ENCODE data around the gene SLA2. TPM values are rescaled to one million over a fixed set of nuclear protein-coding genes. Genes with fewer than 3 reads are reported as not detected.

SLA2 gene
- total RNA-seq, 1 experiment from 2014 or later = not detected

DNA sequence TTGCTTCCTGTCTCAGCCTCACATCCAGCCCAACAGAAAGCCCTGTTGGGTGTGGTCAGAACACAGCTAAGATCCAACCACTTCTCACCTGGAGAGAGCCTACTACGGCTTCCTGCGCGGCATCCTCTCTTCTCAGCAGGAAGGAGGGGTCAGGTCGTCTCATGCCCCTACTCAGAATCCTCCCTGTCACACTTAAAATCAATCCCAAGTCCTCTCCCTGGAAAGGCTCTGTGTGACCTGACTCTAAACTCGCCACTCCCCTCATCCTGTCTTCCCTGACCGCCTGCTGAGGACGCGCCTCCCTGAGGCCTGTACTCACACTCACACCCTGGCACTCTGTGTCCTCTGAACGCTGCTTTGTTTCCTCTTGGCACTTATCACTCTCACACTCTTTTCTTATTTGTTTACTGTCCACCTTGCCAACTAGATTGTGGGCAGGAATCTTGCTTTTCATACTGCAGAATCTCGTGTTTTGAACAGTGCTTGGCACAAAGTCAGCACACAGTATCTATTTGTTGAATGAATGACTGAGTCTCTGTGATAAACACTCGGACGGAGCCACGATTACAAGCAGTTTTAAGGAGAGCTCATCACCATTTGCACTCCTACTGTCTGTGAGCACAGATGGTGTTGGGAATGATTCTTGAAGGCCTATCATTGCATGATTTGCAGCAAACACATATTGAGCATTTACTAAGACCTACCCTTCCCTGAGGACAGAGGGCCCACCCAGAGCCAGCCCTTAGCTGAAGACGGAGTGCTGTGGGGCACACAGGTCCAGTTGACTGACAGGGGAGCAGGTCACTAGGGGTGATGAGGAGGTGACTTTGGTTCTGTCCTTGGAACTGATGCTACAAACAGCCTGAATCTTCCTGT lies 21.7 kb downstream of the SLA2 start:
- Histone ChIP-seq H3F3A (ENCODE audit: insufficient read depth, low read depth) (peaks cover 10% of the 10 kb centered on the region; the same call in 1 of the 2 replicates), H3K36me3 (ENCODE audit: low read depth) (no peaks in the 10 kb centered on the region), H3K79me2 (ENCODE audit: low read depth) (no peaks in the 10 kb centered on the region), H3K9me3 (ENCODE audit: insufficient read depth, low read depth) (no peaks in the 10 kb centered on the region), H3K4me1 (replicated peaks; ENCODE audit: insufficient read depth) (no peaks in the 10 kb centered on the region), H3K4me2 (no peak overlapping the region), H2AFZ (no peak overlapping the region), H3K27me3 (ENCODE audit: insufficient read depth, low read depth) (no peaks in the 10 kb centered on the region), H4K20me1 (ENCODE audit: insufficient read depth) (no peaks in the 10 kb centered on the region), H3K9me2 (ENCODE audit: insufficient read depth) (no peaks in the 10 kb centered on the region), H3K27ac (no peak overlapping the region), H3K4me3 (no peak overlapping the region)
- ChIA-PET CTCF (no interaction called here), POLR2A (ENCODE audit: unreplicated experiment) (interaction anchor here (0.5 to 0.7 kb wide), 2 partner anchors 36 to 92 kb away, joined by 3 to 23 read pairs; no protein-coding TSS in a partner anchor)
- TF ChIP-seq, protein P1, sequence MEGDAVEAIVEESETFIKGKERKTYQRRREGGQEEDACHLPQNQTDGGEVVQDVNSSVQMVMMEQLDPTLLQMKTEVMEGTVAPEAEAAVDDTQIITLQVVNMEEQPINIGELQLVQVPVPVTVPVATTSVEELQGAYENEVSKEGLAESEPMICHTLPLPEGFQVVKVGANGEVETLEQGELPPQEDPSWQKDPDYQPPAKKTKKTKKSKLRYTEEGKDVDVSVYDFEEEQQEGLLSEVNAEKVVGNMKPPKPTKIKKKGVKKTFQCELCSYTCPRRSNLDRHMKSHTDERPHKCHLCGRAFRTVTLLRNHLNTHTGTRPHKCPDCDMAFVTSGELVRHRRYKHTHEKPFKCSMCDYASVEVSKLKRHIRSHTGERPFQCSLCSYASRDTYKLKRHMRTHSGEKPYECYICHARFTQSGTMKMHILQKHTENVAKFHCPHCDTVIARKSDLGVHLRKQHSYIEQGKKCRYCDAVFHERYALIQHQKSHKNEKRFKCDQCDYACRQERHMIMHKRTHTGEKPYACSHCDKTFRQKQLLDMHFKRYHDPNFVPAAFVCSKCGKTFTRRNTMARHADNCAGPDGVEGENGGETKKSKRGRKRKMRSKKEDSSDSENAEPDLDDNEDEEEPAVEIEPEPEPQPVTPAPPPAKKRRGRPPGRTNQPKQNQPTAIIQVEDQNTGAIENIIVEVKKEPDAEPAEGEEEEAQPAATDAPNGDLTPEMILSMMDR (conservative IDR thresholded peaks at IDR 0.05) = no peak
- TF ChIP-seq EZH2 (IDR thresholded peaks at IDR 0.05; ENCODE audit: low read depth) = no peak
- DNase-seq = peak in 1 of 2 experiments; percentile 29
- BruUV-seq (replicated peaks) = no TSS peak
- intact Hi-C loops (cut with micrococcal nuclease; ENCODE audit: unreplicated experiment) = no loop called here

DNA sequence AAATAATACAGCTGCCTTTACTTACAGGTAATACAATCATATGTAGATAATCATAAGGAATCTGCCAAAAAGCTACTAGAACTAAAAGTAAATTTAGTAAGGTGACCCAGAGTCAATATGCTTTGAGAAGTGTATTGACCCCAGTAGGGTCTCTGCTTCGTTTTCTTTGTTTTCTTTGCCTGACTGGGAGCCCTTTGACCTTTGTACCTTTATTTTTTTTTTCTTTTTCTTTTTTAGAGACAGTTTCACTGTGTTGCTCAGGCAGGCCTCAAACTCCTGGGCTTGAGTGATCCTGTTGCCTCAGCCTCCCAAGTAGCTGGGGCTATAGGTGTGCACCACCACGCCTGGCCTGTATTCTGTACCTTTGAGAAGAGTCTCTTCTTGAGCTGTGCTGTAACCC lies 22.6 kb downstream of the SLA2 start:
- TF ChIP-seq, protein P1 (conservative IDR thresholded peaks at IDR 0.05) = no peak
- TF ChIP-seq EZH2 (IDR thresholded peaks at IDR 0.05; ENCODE audit: low read depth) = no peak
- no peak overlapping the region for H3K4me2 ChIP-seq
- H3K27me3 ChIP-seq (ENCODE audit: insufficient read depth, low read depth) = no peaks in the 10 kb centered on the region
- no peaks in the 10 kb centered on the region for H3K36me3 ChIP-seq (ENCODE audit: low read depth)
- H2AFZ ChIP-seq = no peak overlapping the region
- DNase-seq = no peak
- H3K27ac ChIP-seq = no peak overlapping the region
- no peaks in the 10 kb centered on the region for H4K20me1 ChIP-seq (ENCODE audit: insufficient read depth)
- no peaks in the 10 kb centered on the region for H3K4me1 ChIP-seq (replicated peaks; ENCODE audit: insufficient read depth)
- no peaks in the 10 kb centered on the region for H3K9me2 ChIP-seq (ENCODE audit: insufficient read depth)
- no TSS peak for BruUV-seq (replicated peaks)
- intact Hi-C loops (cut with micrococcal nuclease; ENCODE audit: unreplicated experiment) = no loop called here
- POLR2A ChIA-PET (ENCODE audit: unreplicated experiment) = no interaction called here
- peaks cover 10% of the 10 kb centered on the region; the same call in 1 of the 2 replicates for H3F3A ChIP-seq (ENCODE audit: insufficient read depth, low read depth)
- H3K79me2 ChIP-seq (ENCODE audit: low read depth) = no peaks in the 10 kb centered on the region
- no peak overlapping the region for H3K4me3 ChIP-seq
- CTCF ChIA-PET = no interaction called here
- no peaks in the 10 kb centered on the region for H3K9me3 ChIP-seq (ENCODE audit: insufficient read depth, low read depth)

DNA sequence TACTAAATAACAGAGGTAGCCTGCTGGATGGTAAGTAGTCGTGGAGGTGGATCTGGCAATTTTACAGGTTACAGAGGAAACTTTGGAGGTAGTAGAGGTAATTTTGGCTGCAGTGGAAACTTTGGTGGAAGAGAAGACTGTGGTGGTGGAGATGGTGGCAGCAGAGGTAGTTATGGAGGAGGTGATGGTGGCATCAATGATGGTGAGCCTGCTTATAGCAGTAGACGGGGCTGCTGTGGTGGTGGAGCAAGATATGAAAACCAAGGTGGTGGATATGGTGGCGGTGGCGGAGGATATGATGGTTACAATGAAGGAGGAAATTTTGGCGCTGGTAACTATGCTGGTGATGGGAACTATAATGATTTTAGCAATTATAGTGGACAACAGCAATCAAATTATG lies 25.1 kb downstream of the SLA2 start:
- H3K79me2 ChIP-seq (ENCODE audit: low read depth) = no peaks in the 10 kb centered on the region
- H3K27ac ChIP-seq = no peak overlapping the region
- no peak overlapping the region for H2AFZ ChIP-seq
- TF ChIP-seq, protein P1 (conservative IDR thresholded peaks at IDR 0.05) = no peak
- no peak for TF ChIP-seq EZH2 (IDR thresholded peaks at IDR 0.05; ENCODE audit: low read depth)
- H3K4me1 ChIP-seq (replicated peaks; ENCODE audit: insufficient read depth) = no peaks in the 10 kb centered on the region
- H3F3A ChIP-seq (ENCODE audit: insufficient read depth, low read depth) = peaks cover 11% of the 10 kb centered on the region; the same call in 1 of the 2 replicates
- POLR2A ChIA-PET (ENCODE audit: unreplicated experiment) = no interaction called here
- no peaks in the 10 kb centered on the region for H3K9me2 ChIP-seq (ENCODE audit: insufficient read depth)
- no peaks in the 10 kb centered on the region for H3K36me3 ChIP-seq (ENCODE audit: low read depth)
- H3K4me2 ChIP-seq = no peak overlapping the region
- H3K4me3 ChIP-seq = no peak overlapping the region
- intact Hi-C loops (cut with micrococcal nuclease; ENCODE audit: unreplicated experiment) = no loop called here
- CTCF ChIA-PET = no interaction called here
- DNase-seq = no peak
- peaks cover under 1% of the 10 kb centered on the region; the same call in 1 of the 2 replicates for H4K20me1 ChIP-seq (ENCODE audit: insufficient read depth)
- no peaks in the 10 kb centered on the region for H3K9me3 ChIP-seq (ENCODE audit: insufficient read depth, low read depth)
- no TSS peak for BruUV-seq (replicated peaks)
- no peaks in the 10 kb centered on the region for H3K27me3 ChIP-seq (ENCODE audit: insufficient read depth, low read depth)

Measured in PC-9 (cell line).